Parathyroid adenoma (tissue), 2 donors: ENCODE measurements around the gene FOSL2.

Experiments used
- H2AFZ ChIP-seq: fragments of 300-600 bp; sonication (generic); one replicate; pipeline ENCODE4 v1.7.0; 2017; ENCODE audit warnings: antibody characterized with exemption, mild to moderate bottlenecking
- H3K27ac ChIP-seq: fragments of 300-600 bp; sonication (generic); one replicate; pipeline ENCODE4 v1.7.0; 2017
- H3K27me3 ChIP-seq: fragments of 300-600 bp; sonication (generic); one replicate; pipeline ENCODE4 v1.7.0; 2017; ENCODE audit warnings: low read length; ENCODE audit not compliant: control insufficient read depth, insufficient read depth
- H3K36me3 ChIP-seq: fragments of 300-600 bp; sonication (generic); one replicate; pipeline ENCODE4 v1.7.0; 2017; ENCODE audit warnings: low read length; ENCODE audit not compliant: control insufficient read depth, insufficient read depth
- H3K4me1 ChIP-seq: fragments of 300-600 bp; sonication (generic); one replicate; pipeline ENCODE4 v1.7.0; 2017; ENCODE audit warnings: control low read depth
- H3K4me2 ChIP-seq: fragments of 300-600 bp; sonication (generic); one replicate; pipeline ENCODE4 v1.7.0; 2017; ENCODE audit warnings: low read length
- H3K4me3 ChIP-seq: fragments of 300-600 bp; sonication (generic); one replicate; pipeline ENCODE4 v1.7.0; 2017; ENCODE audit warnings: low read depth, low read length
- H3K79me2 ChIP-seq: fragments of 300-600 bp; sonication (generic); one replicate; pipeline ENCODE4 v1.7.0; 2017; ENCODE audit warnings: control low read depth
- H3K9ac ChIP-seq: fragments of 300-600 bp; sonication (generic); one replicate; pipeline ENCODE4 v1.7.0; 2017; ENCODE audit warnings: mild to moderate bottlenecking
- H3K9me3 ChIP-seq: fragments of 300-600 bp; sonication (generic); one replicate; pipeline ENCODE4 v1.7.0; 2017; ENCODE audit warnings: low read length; ENCODE audit not compliant: control insufficient read depth
- TF ChIP-seq, protein P1 (sequence below): fragments of 300-600 bp; sonication (generic); IDR thresholded peaks from one replicate; pipeline ENCODE4 v1.7.0; 2017; ENCODE audit warnings: antibody characterized with exemption, mild to moderate bottlenecking
- donor health status: primary hyperparathyroidism.

Gene FOSL2

DNA sequence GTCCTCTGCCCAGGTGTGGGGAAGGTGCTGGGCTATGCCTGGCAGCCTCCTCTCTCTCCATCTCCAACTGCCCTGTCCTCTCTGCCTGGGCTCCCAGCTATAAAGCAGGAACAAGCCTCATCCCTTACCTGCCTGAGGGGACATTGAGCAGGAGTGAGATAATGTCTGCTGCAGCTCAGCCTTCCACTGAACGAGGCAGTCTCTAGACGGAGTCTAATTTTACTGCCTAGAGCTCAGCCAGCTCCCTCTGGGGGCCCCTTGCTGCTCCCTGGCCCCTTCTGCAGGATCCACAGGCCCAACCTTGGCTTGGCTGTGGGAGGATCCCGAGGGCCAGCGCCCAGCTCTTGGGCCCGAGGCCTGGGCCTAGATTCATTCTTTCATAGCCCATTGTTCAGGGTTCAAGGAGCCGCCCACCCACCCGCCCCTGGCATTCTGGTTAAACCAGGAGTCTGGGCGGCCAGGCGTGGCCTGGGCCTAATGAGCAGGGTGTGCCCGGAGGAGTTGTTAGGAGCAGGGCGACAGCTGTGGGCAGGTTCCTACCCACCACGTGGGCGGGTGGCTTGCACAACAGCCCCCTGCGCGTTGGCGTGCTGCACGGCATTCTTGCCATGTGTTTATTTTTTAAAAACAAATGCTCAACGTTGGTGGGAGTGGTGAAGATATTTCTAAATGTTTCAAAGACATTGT is 44.6 kb downstream of the FOSL2 start:
- H3K9me3 ChIP-seq: no peaks in the 10 kb centered on the region
- no peak overlapping the region for H3K27ac ChIP-seq
- TF ChIP-seq, protein P1, sequence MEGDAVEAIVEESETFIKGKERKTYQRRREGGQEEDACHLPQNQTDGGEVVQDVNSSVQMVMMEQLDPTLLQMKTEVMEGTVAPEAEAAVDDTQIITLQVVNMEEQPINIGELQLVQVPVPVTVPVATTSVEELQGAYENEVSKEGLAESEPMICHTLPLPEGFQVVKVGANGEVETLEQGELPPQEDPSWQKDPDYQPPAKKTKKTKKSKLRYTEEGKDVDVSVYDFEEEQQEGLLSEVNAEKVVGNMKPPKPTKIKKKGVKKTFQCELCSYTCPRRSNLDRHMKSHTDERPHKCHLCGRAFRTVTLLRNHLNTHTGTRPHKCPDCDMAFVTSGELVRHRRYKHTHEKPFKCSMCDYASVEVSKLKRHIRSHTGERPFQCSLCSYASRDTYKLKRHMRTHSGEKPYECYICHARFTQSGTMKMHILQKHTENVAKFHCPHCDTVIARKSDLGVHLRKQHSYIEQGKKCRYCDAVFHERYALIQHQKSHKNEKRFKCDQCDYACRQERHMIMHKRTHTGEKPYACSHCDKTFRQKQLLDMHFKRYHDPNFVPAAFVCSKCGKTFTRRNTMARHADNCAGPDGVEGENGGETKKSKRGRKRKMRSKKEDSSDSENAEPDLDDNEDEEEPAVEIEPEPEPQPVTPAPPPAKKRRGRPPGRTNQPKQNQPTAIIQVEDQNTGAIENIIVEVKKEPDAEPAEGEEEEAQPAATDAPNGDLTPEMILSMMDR: no peak
- no peaks in the 10 kb centered on the region for H3K79me2 ChIP-seq
- H3K4me1 ChIP-seq: no peaks in the 10 kb centered on the region
- no peak overlapping the region for H3K4me2 ChIP-seq
- no peak overlapping the region for H3K4me3 ChIP-seq
- H3K9ac ChIP-seq: no peak overlapping the region
- H3K27me3 ChIP-seq: no peaks in the 10 kb centered on the region
- no peaks in the 10 kb centered on the region for H3K36me3 ChIP-seq
- no peak overlapping the region for H2AFZ ChIP-seq

- H3K36me3 ChIP-seq: no peaks in the 10 kb centered on the region
- H3K4me3 ChIP-seq: no peak overlapping the region
- H3K9ac ChIP-seq: no peak overlapping the region
- TF ChIP-seq, protein P1: no peak
- no peak overlapping the region for H3K4me2 ChIP-seq
- H3K79me2 ChIP-seq: no peaks in the 10 kb centered on the region
- H2AFZ ChIP-seq: no peak overlapping the region
- no peak overlapping the region for H3K27ac ChIP-seq
- H3K27me3 ChIP-seq: no peaks in the 10 kb centered on the region
- H3K9me3 ChIP-seq: no peaks in the 10 kb centered on the region
- no peaks in the 10 kb centered on the region for H3K4me1 ChIP-seq
Observed at GRCh38 chr2:28437918-28438317, 45.3 kb downstream of the FOSL2 start.

DNA sequence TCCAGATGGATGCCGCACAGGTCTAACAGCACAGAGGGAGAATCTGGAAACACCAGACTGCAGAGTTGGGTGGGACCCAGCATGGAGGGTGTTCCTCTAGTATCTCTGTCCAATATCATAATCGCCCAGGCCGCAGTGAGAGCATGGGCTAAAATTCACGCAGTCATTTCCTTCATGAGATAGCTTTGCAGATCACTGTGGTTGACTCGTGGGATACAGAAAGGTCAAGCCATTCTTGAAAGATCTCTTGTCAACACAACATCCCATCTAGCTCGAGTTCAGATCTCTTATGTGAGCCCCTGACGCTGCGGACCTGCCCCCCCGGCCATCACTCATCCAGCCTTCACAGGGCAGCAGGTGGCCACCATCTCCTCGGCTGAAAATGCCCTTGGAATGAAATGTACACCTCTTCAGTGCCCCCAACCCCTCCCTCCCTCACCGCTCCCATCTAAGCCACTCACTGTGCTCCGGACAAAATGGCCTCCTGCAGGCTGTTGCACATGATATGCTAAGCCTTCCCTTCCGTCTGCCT is 45.9 kb downstream of the FOSL2 start:
- H3K36me3 ChIP-seq: no peaks in the 10 kb centered on the region
- no peak overlapping the region for H3K9ac ChIP-seq
- no peak overlapping the region for H2AFZ ChIP-seq
- H3K79me2 ChIP-seq: no peaks in the 10 kb centered on the region
- no peak overlapping the region for H3K4me2 ChIP-seq
- no peaks in the 10 kb centered on the region for H3K9me3 ChIP-seq
- H3K4me3 ChIP-seq: no peak overlapping the region
- H3K4me1 ChIP-seq: no peaks in the 10 kb centered on the region
- no peak overlapping the region for H3K27ac ChIP-seq
- H3K27me3 ChIP-seq: no peaks in the 10 kb centered on the region
- TF ChIP-seq, protein P1: no peak

- H3K9me3 ChIP-seq: no peaks in the 10 kb centered on the region
- H3K79me2 ChIP-seq: no peaks in the 10 kb centered on the region
- no peaks in the 10 kb centered on the region for H3K27me3 ChIP-seq
- no peak overlapping the region for H3K9ac ChIP-seq
- H3K4me1 ChIP-seq: no peaks in the 10 kb centered on the region
- TF ChIP-seq, protein P1: no peak
- H3K27ac ChIP-seq: no peak overlapping the region
- no peaks in the 10 kb centered on the region for H3K36me3 ChIP-seq
- no peak overlapping the region for H3K4me2 ChIP-seq
- no peak overlapping the region for H3K4me3 ChIP-seq
- H2AFZ ChIP-seq: no peak overlapping the region
Observed at GRCh38 chr2:28439127-28439526, 46.5 kb downstream of the FOSL2 start.

GRCh38 chr2:28439763-28440162 is 47.1 kb downstream of the FOSL2 start:
- Histone ChIP-seq H3K79me2 (no peaks in the 10 kb centered on the region), H3K4me2 (no peak overlapping the region), H3K4me1 (no peaks in the 10 kb centered on the region), H3K27me3 (no peaks in the 10 kb centered on the region), H3K27ac (no peak overlapping the region), H3K4me3 (no peak overlapping the region), H2AFZ (no peak overlapping the region), H3K36me3 (no peaks in the 10 kb centered on the region), H3K9ac (no peak overlapping the region), H3K9me3 (no peaks in the 10 kb centered on the region)
- TF ChIP-seq, protein P1: no peak
